COR-L47 (cell line): Measurements from ENCODE around the gene DHRSX.
"Not testable (repeated sequence)": the region's sequence is repeated elsewhere in the genome, so short reads cannot be mapped to it uniquely, and the experiment has no call there.

Experiments used
- DNase-seq: peaks from one replicate; lab custom pipeline; 2025; lab: John Stamatoyannopoulos, UW

DHRSX gene

GRCh38 chrX:2391869-2392606 lies 108.7 kb downstream of the DHRSX start:
- no peak for DNase-seq

GRCh38 chrX:2390754-2391153 lies 110.0 kb downstream of the DHRSX start:
- no peak for DNase-seq

GRCh38 chrX:2389731-2390130 lies 111.0 kb downstream of the DHRSX start:
- not testable (repeated sequence) for DNase-seq

GRCh38 chrX:2389324-2389723 lies 111.5 kb downstream of the DHRSX start:
- DNase-seq: no peak

GRCh38 chrX:2388669-2389068 lies 112.1 kb downstream of the DHRSX start:
- no peak for DNase-seq

GRCh38 chrX:2387614-2388239 lies 113.0 kb downstream of the DHRSX start:
- DNase-seq: no peak

- no peak for DNase-seq
These were observed 115.6 kb downstream of the DHRSX start for GRCh38 chrX:2385224-2385623.

GRCh38 chrX:2384486-2384885 lies 116.3 kb downstream of the DHRSX start:
- no peak for DNase-seq

GRCh38 chrX:2383735-2384134 lies 117.0 kb downstream of the DHRSX start:
- DNase-seq: no peak

GRCh38 chrX:2383144-2383543 lies 117.6 kb downstream of the DHRSX start:
- DNase-seq: no peak

GRCh38 chrX:2382433-2383048 lies 118.2 kb downstream of the DHRSX start:
- not testable (repeated sequence) for DNase-seq

GRCh38 chrX:2376166-2376565 lies 124.6 kb downstream of the DHRSX start:
- DNase-seq: no peak

GRCh38 chrX:2374086-2374485 lies 126.7 kb downstream of the DHRSX start:
- no peak for DNase-seq

- DNase-seq: no peak
These were observed 127.2 kb downstream of the DHRSX start for GRCh38 chrX:2373615-2374014.

GRCh38 chrX:2371026-2371711 lies 129.6 kb downstream of the DHRSX start:
- DNase-seq: no peak

- no peak for DNase-seq
These were observed 130.3 kb downstream of the DHRSX start for GRCh38 chrX:2370456-2370855.

- no peak for DNase-seq
These were observed 131.6 kb downstream of the DHRSX start for GRCh38 chrX:2369206-2369605.

- DNase-seq: no peak
These were observed 140.0 kb downstream of the DHRSX start for GRCh38 chrX:2360731-2361130.

- not testable (repeated sequence) for DNase-seq
These were observed 141.3 kb downstream of the DHRSX start for GRCh38 chrX:2359522-2359921.

- no peak for DNase-seq
These were observed 148.5 kb downstream of the DHRSX start for GRCh38 chrX:2351999-2352995.

- no peak for DNase-seq
These were observed 149.5 kb downstream of the DHRSX start for GRCh38 chrX:2351321-2351720.
